WTC11 (cell line): ENCODE results near the gene HDDC3. TPM values are rescaled to one million over a fixed set of nuclear protein-coding genes. Genes with fewer than 3 reads are reported as not detected.

Experiments used
- ATAC-seq: fragments of 200-7000 bp; cut with Tn5 transposase; 2 replicates; pipeline ENCODE4 v1.10.0; 2021; ENCODE audit warnings: mild to moderate bottlenecking, moderate library complexity
- CTCF ChIA-PET: fragments of 300-600 bp; sonication (Branson Sonifier 250); formaldehyde crosslinking; loops from one replicate; lab custom pipeline; 2021; ENCODE audit warnings: antibody characterized with exemption; lab: Charles Lee
- POLR2A ChIA-PET: fragments of 350-600 bp; sonication (Branson Sonifier 250); formaldehyde crosslinking; loops from one replicate; lab custom pipeline; 2021; ENCODE audit warnings: antibody characterized with exemption; lab: Charles Lee
- DNase-seq: peaks from one replicate; pipeline ENCODE4 v3.0.0; 2021; ENCODE audit warnings: low spot score
- H3K27ac Mint-ChIP-seq: 2 replicates; pipeline ENCODE4 v1.8.0; 2021; ENCODE audit warnings: mixed read lengths
- H3K27me3 Mint-ChIP-seq: 2 replicates; pipeline ENCODE4 v1.8.0; 2021; ENCODE audit warnings: low read depth, mild to moderate bottlenecking, moderate library complexity, mixed read lengths
- H3K36me3 Mint-ChIP-seq: 2 replicates; pipeline ENCODE4 v1.8.0; 2021; ENCODE audit warnings: mixed read lengths
- H3K4me1 Mint-ChIP-seq: 2 replicates; pipeline ENCODE4 v1.8.0; 2022; ENCODE audit warnings: mixed read lengths
- H3K4me3 Mint-ChIP-seq: 2 replicates; pipeline ENCODE4 v1.8.0; 2021; ENCODE audit warnings: mild to moderate bottlenecking, moderate library complexity, mixed read lengths
- H3K9me3 Mint-ChIP-seq: 2 replicates; pipeline ENCODE4 v1.8.0; 2021; ENCODE audit warnings: mixed read lengths
- ATF6 ChIP-seq: sonication (generic); formaldehyde crosslinking; IDR thresholded peaks from 2 replicates; pipeline ENCODE4 v1.8.1; 2023; ENCODE audit warnings: mild to moderate bottlenecking, missing genetic modification reagents
- CBFB ChIP-seq: sonication (generic); formaldehyde crosslinking; IDR thresholded peaks from 2 replicates; pipeline ENCODE4 v1.8.1; 2022; ENCODE audit warnings: mild to moderate bottlenecking, low read depth, missing genetic modification reagents
- E2F4 ChIP-seq: sonication (generic); formaldehyde crosslinking; IDR thresholded peaks from 2 replicates; pipeline ENCODE4 v1.8.1; 2022; ENCODE audit warnings: low read depth, mild to moderate bottlenecking, moderate library complexity, missing genetic modification reagents, borderline replicate concordance
- EMX1 ChIP-seq: fragments of 250-450 bp; sonication (Bioruptor Pico); IDR thresholded peaks from 2 replicates; pipeline ENCODE4 v1.8.0; 2021; ENCODE audit warnings: mild to moderate bottlenecking
- ETV6 ChIP-seq: sonication (generic); formaldehyde crosslinking; IDR thresholded peaks from 2 replicates; pipeline ENCODE4 v1.8.1; 2022; ENCODE audit warnings: mild to moderate bottlenecking, missing genetic modification reagents
- FOXK1 ChIP-seq: sonication (generic); formaldehyde crosslinking; IDR thresholded peaks from 2 replicates; pipeline ENCODE4 v1.8.0; 2022; ENCODE audit warnings: mild to moderate bottlenecking, moderate library complexity, missing genetic modification reagents
- FOXP1 ChIP-seq: sonication (generic); formaldehyde crosslinking; IDR thresholded peaks from 2 replicates; pipeline ENCODE4 v1.8.0; 2022; ENCODE audit warnings: missing genetic modification reagents, mild to moderate bottlenecking, moderate library complexity, borderline replicate concordance
- GABPB1 ChIP-seq: sonication (generic); formaldehyde crosslinking; IDR thresholded peaks from 2 replicates; pipeline ENCODE4 v1.8.1; 2023; ENCODE audit warnings: mild to moderate bottlenecking, missing genetic modification reagents
- IRF1 ChIP-seq: sonication (generic); formaldehyde crosslinking; IDR thresholded peaks from 2 replicates; pipeline ENCODE4 v1.8.0; 2023; ENCODE audit warnings: missing genetic modification reagents
- IRF2 ChIP-seq: sonication (generic); formaldehyde crosslinking; IDR thresholded peaks from 2 replicates; pipeline ENCODE4 v1.8.0; 2022; ENCODE audit warnings: low read depth, missing genetic modification reagents, borderline replicate concordance
- NR3C1 ChIP-seq: sonication (generic); formaldehyde crosslinking; conservative IDR thresholded peaks from 2 replicates; pipeline ENCODE4 v1.8.1; 2023; ENCODE audit warnings: low read depth, mild to moderate bottlenecking, missing genetic modification reagents
- SMAD4 ChIP-seq: sonication (generic); formaldehyde crosslinking; IDR thresholded peaks from 2 replicates; pipeline ENCODE4 v1.8.0; 2022; ENCODE audit warnings: mild to moderate bottlenecking, missing genetic modification reagents
- SOX15 ChIP-seq: fragments of 250-450 bp; sonication (Bioruptor Pico); IDR thresholded peaks from 2 replicates; pipeline ENCODE4 v1.9.0; 2021; ENCODE audit warnings: mild to moderate bottlenecking
- SP1 ChIP-seq: sonication (generic); formaldehyde crosslinking; conservative IDR thresholded peaks from 2 replicates; pipeline ENCODE4 v1.8.1; 2022; ENCODE audit warnings: missing genetic modification reagents
- ZNF317 ChIP-seq: sonication (generic); formaldehyde crosslinking; IDR thresholded peaks from 2 replicates; pipeline ENCODE4 v1.8.1; 2023; ENCODE audit warnings: low read depth, mild to moderate bottlenecking, moderate library complexity, missing genetic modification reagents, borderline replicate concordance
- ZNF423 ChIP-seq: fragments of 250-450 bp; sonication (Bioruptor Pico); IDR thresholded peaks from 2 replicates; pipeline ENCODE4 v2.1.2; 2022; ENCODE audit warnings: mild to moderate bottlenecking, moderate library complexity
- total RNA-seq: library from RNA; stranded (reverse); gene quantifications from 3 replicates; pipeline ENCODE4 v1.2.3, GENCODE V29; 2021
- TF ChIP-seq, protein P1 (sequence below): sonication (generic); formaldehyde crosslinking; IDR thresholded peaks from 2 replicates; pipeline ENCODE4 v1.8.0; 2022; ENCODE audit warnings: mild to moderate bottlenecking, missing genetic modification reagents
- TF ChIP-seq, protein P2 (sequence below): sonication (generic); formaldehyde crosslinking; conservative IDR thresholded peaks from 2 replicates; pipeline ENCODE4 v1.8.1; 2022; ENCODE audit warnings: mild to moderate bottlenecking, missing genetic modification reagents
- TF ChIP-seq, protein P3 (sequence below): fragments of 250-450 bp; sonication (Bioruptor Pico); IDR thresholded peaks from 2 replicates; pipeline ENCODE4 v1.8.0; 2021; ENCODE audit warnings: mild to moderate bottlenecking

HDDC3 gene
- total RNA-seq, 1 experiment from 2014 or later = 16.4 TPM

- TF ChIP-seq, protein P1, sequence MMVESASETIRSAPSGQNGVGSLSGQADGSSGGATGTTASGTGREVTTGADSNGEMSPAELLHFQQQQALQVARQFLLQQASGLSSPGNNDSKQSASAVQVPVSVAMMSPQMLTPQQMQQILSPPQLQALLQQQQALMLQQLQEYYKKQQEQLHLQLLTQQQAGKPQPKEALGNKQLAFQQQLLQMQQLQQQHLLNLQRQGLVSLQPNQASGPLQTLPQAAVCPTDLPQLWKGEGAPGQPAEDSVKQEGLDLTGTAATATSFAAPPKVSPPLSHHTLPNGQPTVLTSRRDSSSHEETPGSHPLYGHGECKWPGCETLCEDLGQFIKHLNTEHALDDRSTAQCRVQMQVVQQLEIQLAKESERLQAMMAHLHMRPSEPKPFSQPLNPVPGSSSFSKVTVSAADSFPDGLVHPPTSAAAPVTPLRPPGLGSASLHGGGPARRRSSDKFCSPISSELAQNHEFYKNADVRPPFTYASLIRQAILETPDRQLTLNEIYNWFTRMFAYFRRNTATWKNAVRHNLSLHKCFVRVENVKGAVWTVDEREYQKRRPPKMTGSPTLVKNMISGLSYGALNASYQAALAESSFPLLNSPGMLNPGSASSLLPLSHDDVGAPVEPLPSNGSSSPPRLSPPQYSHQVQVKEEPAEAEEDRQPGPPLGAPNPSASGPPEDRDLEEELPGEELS (CRISPR knock-in tag) = no peak
- TF ChIP-seq, protein P2, sequence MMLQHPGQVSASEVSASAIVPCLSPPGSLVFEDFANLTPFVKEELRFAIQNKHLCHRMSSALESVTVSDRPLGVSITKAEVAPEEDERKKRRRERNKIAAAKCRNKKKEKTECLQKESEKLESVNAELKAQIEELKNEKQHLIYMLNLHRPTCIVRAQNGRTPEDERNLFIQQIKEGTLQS = no peak
- TF ChIP-seq SP1 (CRISPR knock-in tag) (no peak), ATF6 (no peak), GABPB1 (CRISPR knock-in tag) (no peak), CBFB (CRISPR knock-in tag) (no peak), IRF1 (CRISPR knock-in tag) (no peak)
- TF ChIP-seq, all 79 proteins: peak for 0
- DNase-seq = no peak
- CTCF ChIA-PET = no interaction called here
- no peak overlapping the region for H3K4me3 Mint-ChIP-seq
- H3K27me3 Mint-ChIP-seq = no peaks in the 10 kb centered on the region
- H3K27ac Mint-ChIP-seq = no peak overlapping the region
- H3K9me3 Mint-ChIP-seq = no peaks in the 10 kb centered on the region
- no peak for ATAC-seq
- H3K36me3 Mint-ChIP-seq = peaks cover 74% of the 10 kb centered on the region
- POLR2A ChIA-PET = no interaction called here
- no peaks in the 10 kb centered on the region for H3K4me1 Mint-ChIP-seq
These were observed 41.9 kb upstream of the HDDC3 start for GRCh38 chr15:90974216-90974615.

DNA sequence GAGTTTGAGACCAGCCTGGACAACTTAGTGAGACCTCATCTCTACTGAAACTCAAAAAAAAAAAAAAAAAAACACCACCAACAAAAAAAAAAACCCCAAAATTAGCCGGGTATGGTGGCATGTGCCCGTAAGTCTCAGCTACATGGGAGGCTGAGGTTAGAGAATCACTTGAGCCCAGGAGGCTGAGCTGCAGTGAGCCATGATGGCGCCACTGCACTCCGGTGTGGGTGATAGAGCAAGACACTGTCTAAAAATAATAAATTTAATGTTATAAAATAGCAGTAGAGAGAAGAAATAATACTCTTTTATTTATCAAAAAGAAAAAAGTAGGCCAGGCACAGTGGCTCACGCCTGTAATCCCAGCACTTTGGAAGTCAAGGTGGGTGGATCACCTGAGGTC lies 39.8 kb upstream of the HDDC3 start:
- no peak for ATAC-seq
- Mint-ChIP-seq H3K36me3 (peaks cover 78% of the 10 kb centered on the region), H3K27ac (no peak overlapping the region), H3K4me1 (no peaks in the 10 kb centered on the region), H3K4me3 (no peak overlapping the region), H3K27me3 (no peaks in the 10 kb centered on the region), H3K9me3 (no peaks in the 10 kb centered on the region)
- no peak for TF ChIP-seq SOX15 (CRISPR knock-in tag)
- no peak for TF ChIP-seq SMAD4 (CRISPR knock-in tag)
- TF ChIP-seq, protein P3, sequence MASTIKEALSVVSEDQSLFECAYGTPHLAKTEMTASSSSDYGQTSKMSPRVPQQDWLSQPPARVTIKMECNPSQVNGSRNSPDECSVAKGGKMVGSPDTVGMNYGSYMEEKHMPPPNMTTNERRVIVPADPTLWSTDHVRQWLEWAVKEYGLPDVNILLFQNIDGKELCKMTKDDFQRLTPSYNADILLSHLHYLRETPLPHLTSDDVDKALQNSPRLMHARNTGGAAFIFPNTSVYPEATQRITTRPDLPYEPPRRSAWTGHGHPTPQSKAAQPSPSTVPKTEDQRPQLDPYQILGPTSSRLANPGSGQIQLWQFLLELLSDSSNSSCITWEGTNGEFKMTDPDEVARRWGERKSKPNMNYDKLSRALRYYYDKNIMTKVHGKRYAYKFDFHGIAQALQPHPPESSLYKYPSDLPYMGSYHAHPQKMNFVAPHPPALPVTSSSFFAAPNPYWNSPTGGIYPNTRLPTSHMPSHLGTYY (CRISPR knock-in tag) = no peak
- TF ChIP-seq ZNF317 (CRISPR knock-in tag) = no peak
- TF ChIP-seq CBFB (CRISPR knock-in tag) = no peak
- TF ChIP-seq FOXP1 = no peak
- no peak for TF ChIP-seq E2F4 (CRISPR knock-in tag)
- no peak for TF ChIP-seq GABPB1 (CRISPR knock-in tag)
- TF ChIP-seq IRF2 = no peak
- TF ChIP-seq ETV6 = no peak
- TF ChIP-seq ZNF423 = no peak
- TF ChIP-seq NR3C1 (CRISPR knock-in tag) = no peak
- TF ChIP-seq FOXK1 (CRISPR knock-in tag) = no peak
- TF ChIP-seq EMX1 (CRISPR knock-in tag) = no peak
- DNase-seq = no peak
- ChIA-PET POLR2A (interaction anchor here (0.6 kb wide), 1 partner anchor 9 kb away, joined by 3 read pairs; no protein-coding TSS in a partner anchor), CTCF (interaction anchor here (1.5 kb wide), 1 partner anchor 61 kb away, joined by 5 read pairs; no protein-coding TSS in a partner anchor)
